ENCODE data around the gene RNF175.
"Not testable (repeated sequence)": the region's sequence is repeated elsewhere in the genome, so short reads cannot be mapped to it uniquely, and the experiment has no call there.

RNF175 gene

GRCh38 chr4:153669838-153670237 lies 90.0 kb downstream of the RNF175 start:
- no peak for DNase-seq

DNA sequence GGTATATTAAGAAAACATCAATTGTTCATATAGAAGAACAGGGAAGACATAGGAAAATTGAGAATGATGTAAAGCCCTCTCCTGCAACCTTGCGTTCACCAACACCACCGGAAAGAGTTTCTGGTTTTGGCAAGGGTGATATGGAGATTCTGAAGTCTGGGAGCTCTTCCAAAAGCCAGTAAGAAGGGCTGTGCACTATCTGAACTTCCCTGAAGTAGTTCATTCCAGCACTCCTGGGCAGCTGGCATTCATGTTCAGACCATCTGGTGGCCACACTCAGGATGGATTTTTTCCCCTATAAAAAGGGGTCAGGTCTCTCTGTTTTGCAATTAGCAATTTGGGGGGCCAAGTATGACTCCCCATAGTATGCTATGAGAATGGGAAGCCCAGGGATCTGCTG lies 91.2 kb downstream of the RNF175 start:
- no peak for DNase-seq

GRCh38 chr4:153666505-153666904 lies 93.3 kb downstream of the RNF175 start:
- not testable (repeated sequence) for DNase-seq

GRCh38 chr4:153663667-153664066 lies 96.2 kb downstream of the RNF175 start:
- no peak for DNase-seq

GRCh38 chr4:153661908-153662307 lies 97.9 kb downstream of the RNF175 start:
- DNase-seq: no peak

DNA sequence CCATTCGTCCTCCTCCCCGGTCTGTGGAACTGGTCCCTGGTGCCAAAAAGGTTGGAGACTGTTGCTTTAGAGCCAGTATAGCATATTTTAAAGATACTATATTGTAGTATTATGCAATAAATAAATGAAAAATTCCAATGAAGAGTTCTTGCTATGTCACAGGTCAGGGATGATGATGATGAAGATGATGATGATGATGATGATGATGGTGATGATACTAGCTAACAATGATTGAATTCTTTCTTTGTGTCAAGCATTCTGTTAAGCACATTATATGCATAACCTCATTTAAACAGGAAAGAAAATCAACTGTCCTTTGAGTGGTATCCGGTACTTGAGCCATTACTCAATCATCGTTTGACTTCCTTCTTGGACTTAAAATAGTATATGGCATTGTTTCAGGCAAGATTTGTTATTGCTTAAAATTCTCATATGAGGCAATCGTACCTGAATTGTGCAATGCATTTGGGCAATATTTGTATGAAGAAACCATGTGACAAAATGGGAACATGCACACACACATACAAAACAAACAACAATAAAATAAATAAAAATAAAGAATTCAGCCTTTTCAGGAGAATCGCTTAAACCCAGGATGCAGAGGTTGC lies 98.5 kb downstream of the RNF175 start:
- DNase-seq: peak; percentile 67

All from hematopoietic multipotent progenitor cell treated with erythropoietin and hydrocortisone succinate and interleukin-3 and kit ligand, for 6 days (in vitro differentiated cells).